Measurements from ENCODE around the gene MYO3B. TPM values are rescaled to one million over a fixed set of nuclear protein-coding genes. Genes with fewer than 3 reads are reported as not detected.
"Not testable (repeated sequence)": the region's sequence is repeated elsewhere in the genome, so short reads cannot be mapped to it uniquely, and the experiment has no call there.

MYO3B gene
- polyA plus RNA-seq, 4 donors = 7.9 to 9.3 (median 8.7) TPM

- no peak for DNase-seq (ENCODE audit: low read depth in 4 of 4, low spot score in 2 of 4)
Measured at GRCh38 chr2:170332676-170333402, 154.9 kb downstream of the MYO3B start.

GRCh38 chr2:170335351-170335750 lies 157.4 kb downstream of the MYO3B start:
- DNase-seq (ENCODE audit: low read depth in 4 of 4, low spot score in 2 of 4) = no peak

GRCh38 chr2:170336408-170336807 lies 158.5 kb downstream of the MYO3B start:
- no peak for DNase-seq (ENCODE audit: low read depth in 4 of 4, low spot score in 2 of 4)

GRCh38 chr2:170336916-170337315 lies 159.0 kb downstream of the MYO3B start:
- DNase-seq (ENCODE audit: low read depth in 4 of 4, low spot score in 2 of 4) = no peak

- DNase-seq (ENCODE audit: low read depth in 4 of 4, low spot score in 2 of 4) = no peak
Measured at GRCh38 chr2:170339322-170339721, 161.4 kb downstream of the MYO3B start.

- no peak for DNase-seq (ENCODE audit: low read depth in 4 of 4, low spot score in 2 of 4)
Measured at GRCh38 chr2:170339750-170340692, 162.1 kb downstream of the MYO3B start.

- no peak for DNase-seq (ENCODE audit: low read depth in 4 of 4, low spot score in 2 of 4)
Measured at GRCh38 chr2:170340693-170341068, 162.7 kb downstream of the MYO3B start.

GRCh38 chr2:170341684-170342623 lies 164.0 kb downstream of the MYO3B start:
- DNase-seq (ENCODE audit: low read depth in 4 of 4, low spot score in 2 of 4) = no peak

GRCh38 chr2:170344663-170345346 lies 166.9 kb downstream of the MYO3B start:
- no peak for DNase-seq (ENCODE audit: low read depth in 4 of 4, low spot score in 2 of 4)

GRCh38 chr2:170345607-170346006 lies 167.7 kb downstream of the MYO3B start:
- no peak for DNase-seq (ENCODE audit: low read depth in 4 of 4, low spot score in 2 of 4)

GRCh38 chr2:170349269-170349668 lies 171.3 kb downstream of the MYO3B start:
- not testable (repeated sequence) for DNase-seq (ENCODE audit: low read depth in 4 of 4, low spot score in 2 of 4)

GRCh38 chr2:170350929-170351826 lies 173.2 kb downstream of the MYO3B start:
- no peak for DNase-seq (ENCODE audit: low read depth in 4 of 4, low spot score in 2 of 4)

GRCh38 chr2:170353723-170354122 lies 175.8 kb downstream of the MYO3B start:
- DNase-seq (ENCODE audit: low read depth in 4 of 4, low spot score in 2 of 4) = no peak

- no peak for DNase-seq (ENCODE audit: low read depth in 4 of 4, low spot score in 2 of 4)
Measured at GRCh38 chr2:170354388-170354787, 176.4 kb downstream of the MYO3B start.

GRCh38 chr2:170354855-170355780 lies 177.2 kb downstream of the MYO3B start:
- DNase-seq (ENCODE audit: low read depth in 4 of 4, low spot score in 2 of 4) = no peak

- no peak for DNase-seq (ENCODE audit: low read depth in 4 of 4, low spot score in 2 of 4)
Measured at GRCh38 chr2:170359466-170359865, 181.5 kb downstream of the MYO3B start.

GRCh38 chr2:170360546-170361089 lies 182.7 kb downstream of the MYO3B start:
- no peak for DNase-seq (ENCODE audit: low read depth in 4 of 4, low spot score in 2 of 4)
